Measurements from ENCODE around the gene PAQR4. TPM values are rescaled to one million over a fixed set of nuclear protein-coding genes. Genes with fewer than 3 reads are reported as not detected.

Gene PAQR4
- total and polyA plus RNA-seq, 10 of the 15 experiments (the other 5 are each of a cell fraction or from before 2014, with no cell fraction given) = 0.39 to 31.8 (median 13.5) TPM

DNA sequence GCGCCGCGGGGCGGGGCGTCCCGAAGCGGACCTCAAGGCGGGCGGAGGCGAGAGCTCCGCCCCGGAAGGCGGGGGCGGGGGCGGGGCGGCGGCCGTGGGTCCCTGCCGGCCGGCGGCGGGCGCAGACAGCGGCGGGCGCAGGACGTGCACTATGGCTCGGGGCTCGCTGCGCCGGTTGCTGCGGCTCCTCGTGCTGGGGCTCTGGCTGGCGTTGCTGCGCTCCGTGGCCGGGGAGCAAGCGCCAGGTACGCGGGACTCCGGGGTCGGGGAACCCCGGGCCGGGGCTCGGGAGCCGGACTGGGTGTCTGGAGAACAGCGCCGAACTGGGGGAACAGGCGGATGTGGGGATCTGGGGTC is 51.1 kb downstream of the PAQR4 start, which contains the start of gene TNFRSF12A (continued):
- TF ChIP-seq, protein P1, sequence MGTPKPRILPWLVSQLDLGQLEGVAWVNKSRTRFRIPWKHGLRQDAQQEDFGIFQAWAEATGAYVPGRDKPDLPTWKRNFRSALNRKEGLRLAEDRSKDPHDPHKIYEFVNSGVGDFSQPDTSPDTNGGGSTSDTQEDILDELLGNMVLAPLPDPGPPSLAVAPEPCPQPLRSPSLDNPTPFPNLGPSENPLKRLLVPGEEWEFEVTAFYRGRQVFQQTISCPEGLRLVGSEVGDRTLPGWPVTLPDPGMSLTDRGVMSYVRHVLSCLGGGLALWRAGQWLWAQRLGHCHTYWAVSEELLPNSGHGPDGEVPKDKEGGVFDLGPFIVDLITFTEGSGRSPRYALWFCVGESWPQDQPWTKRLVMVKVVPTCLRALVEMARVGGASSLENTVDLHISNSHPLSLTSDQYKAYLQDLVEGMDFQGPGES (IDR thresholded peaks at IDR 0.05) = no peak
- TF ChIP-seq NFXL1 (IDR thresholded peaks at IDR 0.05; ENCODE audit: borderline replicate concordance) = no peak
- peak; percentile 44; the same call in 1 of the 2 replicates for TF ChIP-seq DPF2 (IDR thresholded peaks at IDR 0.05)
- no peak for TF ChIP-seq RB1 (IDR thresholded peaks at IDR 0.05; ENCODE audit: borderline replicate concordance)
- no peak for TF ChIP-seq ZNF592 (IDR thresholded peaks at IDR 0.05)
- TF ChIP-seq TCF12 (IDR thresholded peaks at IDR 0.05; ENCODE audit: low read depth, low read length) = no peak
- no peak for TF ChIP-seq PAX8 (IDR thresholded peaks at IDR 0.05)
- no peak for TF ChIP-seq SMAD5 (IDR thresholded peaks at IDR 0.05; ENCODE audit: low read depth)
- TF ChIP-seq NR2C2 (IDR thresholded peaks at IDR 0.05; ENCODE audit: borderline replicate concordance, control insufficient read depth, insufficient read length, low read depth) = no peak
- no peak for TF ChIP-seq CREM (IDR thresholded peaks at IDR 0.05; ENCODE audit: low read depth)
- no peak for TF ChIP-seq RELA (IDR thresholded peaks at IDR 0.05; ENCODE audit: borderline replicate concordance, partially characterized antibody)
- TF ChIP-seq, protein P2, sequence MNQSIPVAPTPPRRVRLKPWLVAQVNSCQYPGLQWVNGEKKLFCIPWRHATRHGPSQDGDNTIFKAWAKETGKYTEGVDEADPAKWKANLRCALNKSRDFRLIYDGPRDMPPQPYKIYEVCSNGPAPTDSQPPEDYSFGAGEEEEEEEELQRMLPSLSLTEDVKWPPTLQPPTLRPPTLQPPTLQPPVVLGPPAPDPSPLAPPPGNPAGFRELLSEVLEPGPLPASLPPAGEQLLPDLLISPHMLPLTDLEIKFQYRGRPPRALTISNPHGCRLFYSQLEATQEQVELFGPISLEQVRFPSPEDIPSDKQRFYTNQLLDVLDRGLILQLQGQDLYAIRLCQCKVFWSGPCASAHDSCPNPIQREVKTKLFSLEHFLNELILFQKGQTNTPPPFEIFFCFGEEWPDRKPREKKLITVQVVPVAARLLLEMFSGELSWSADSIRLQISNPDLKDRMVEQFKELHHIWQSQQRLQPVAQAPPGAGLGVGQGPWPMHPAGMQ (IDR thresholded peaks at IDR 0.05; ENCODE audit: borderline replicate concordance) = no peak
- no peak for TF ChIP-seq HCFC1 (IDR thresholded peaks at IDR 0.05; ENCODE audit: low read length)
- no peak for TF ChIP-seq RUNX3 (IDR thresholded peaks at IDR 0.05; ENCODE audit: low read length)
- TF ChIP-seq PKNOX1 (IDR thresholded peaks at IDR 0.05) = no peak
- no peak for TF ChIP-seq KLF5 (IDR thresholded peaks at IDR 0.05; ENCODE audit: partially characterized antibody)
- TF ChIP-seq JUND (IDR thresholded peaks at IDR 0.05; ENCODE audit: low read depth, low read length) = no peak
- no peak for TF ChIP-seq SMAD1 (IDR thresholded peaks at IDR 0.05; ENCODE audit: low read depth, partially characterized antibody)
- no peak for TF ChIP-seq TCF7 (IDR thresholded peaks at IDR 0.05; ENCODE audit: borderline replicate concordance)
- TF ChIP-seq EZH2 (IDR thresholded peaks at IDR 0.05; ENCODE audit: borderline replicate concordance, control insufficient read depth, low read depth, low read length) = no peak
- TF ChIP-seq JUNB (IDR thresholded peaks at IDR 0.05) = no peak
- 0 out of 2 replicates have a peak, but pooled peaks have one; percentile 11 for TF ChIP-seq CREB1 (IDR thresholded peaks at IDR 0.05; ENCODE audit: low read depth)
- no peak for TF ChIP-seq TCF3 (IDR thresholded peaks at IDR 0.05; ENCODE audit: borderline replicate concordance, insufficient read depth, low read depth, low read length)
- TF ChIP-seq SUPT20H (IDR thresholded peaks at IDR 0.05; ENCODE audit: borderline replicate concordance, control insufficient read depth, low read depth, low read length) = no peak
- 0 out of 2 replicates have a peak, but pooled peaks have one; percentile 41 for TF ChIP-seq IKZF1 (conservative IDR thresholded peaks at IDR 0.05)
